Muscle of leg (tissue), 16 donors: ENCODE results near the gene PSMA7. TPM values are rescaled to one million over a fixed set of nuclear protein-coding genes. Genes with fewer than 3 reads are reported as not detected.

ENCODE experiments used
- DNase-seq: peaks from one replicate; pipeline ENCODE4 v3.0.0; 2013
- H3K27ac ChIP-seq: one replicate; pipeline ENCODE4 v1.5.1; 2013; ENCODE audit warnings: mild to moderate bottlenecking, low read length, control low read depth
- H3K27me3 ChIP-seq: one replicate; pipeline ENCODE4 v1.6.1; 2013; ENCODE audit warnings: low read length; ENCODE audit not compliant: control insufficient read depth, insufficient read depth
- H3K36me3 ChIP-seq: one replicate; pipeline ENCODE4 v1.6.1; 2013; ENCODE audit warnings: low read length; ENCODE audit not compliant: control insufficient read depth, insufficient read depth
- H3K4me1 ChIP-seq: one replicate; pipeline ENCODE4 v1.6.1; 2013; ENCODE audit warnings: low read length; ENCODE audit not compliant: control insufficient read depth, insufficient read depth
- H3K4me3 ChIP-seq: one replicate; pipeline ENCODE4 v1.5.1; 2013; ENCODE audit warnings: low read length, control low read depth
- H3K9me3 ChIP-seq: replicated peaks from 2 replicates; pipeline ENCODE4 v1.6.1; 2013; ENCODE audit warnings: low read depth, low read length; ENCODE audit not compliant: control insufficient read depth
- WGBS: methylation state at CpG from one replicate; pipeline ENCODE4 v1.1.5; 2013; ENCODE audit warnings: missing lambda C conversion rate; ENCODE audit not compliant: insufficient coverage; 5-methylcytosine and 5-hydroxymethylcytosine counted together
- long read RNA-seq, 11 donors: transcript quantifications; one replicate each; lab custom pipeline, GENCODE V29; 2026
- polyA plus RNA-seq, 8 donors: library from polyadenylated mRNA; unstranded; fragments of 120-200 nt; gene quantifications; one replicate each; pipeline versions ENCODE4 v1.2.1 to v1.2.3, GENCODE V29; 2013; ENCODE audit warnings: inconsistent platforms in 1 of 8, low replicate concordance in 1 of 8; ENCODE audit not compliant: insufficient read length in 8 of 8, insufficient read depth in 1 of 8
- total RNA-seq: library from RNA; stranded (reverse); fragments of 120-200 nt; gene quantifications from one replicate; pipeline ENCODE4 v1.2.4, GENCODE V29; 2013

PSMA7 gene
- total RNA-seq, result 227 TPM
- polyA plus RNA-seq, result 100 to 1,000 TPM; 154 to 178 (median 164) TPM
- long read RNA-seq, donor 1, transcript PSMA7-203 (7 exons, 996 nt), result major isoform, 63 of 66 reads
- long read RNA-seq, donor 1, partial matches to known transcripts, result 0 of 66 reads
- long read RNA-seq, donor 1, other reads (novel, unspliced or antisense), result 0 of 66 reads
- long read RNA-seq, donor 2, transcript PSMA7-203 (7 exons, 996 nt), result major isoform, 17 of 19 reads
- long read RNA-seq, donor 2, partial matches to known transcripts, result 0 of 19 reads
- long read RNA-seq, donor 2, other reads (novel, unspliced or antisense), result 0 of 19 reads
- long read RNA-seq, donor 3, transcript PSMA7-203 (7 exons, 996 nt), result major isoform, 160 of 164 reads
- long read RNA-seq, donor 3, partial matches to known transcripts, result 0 of 164 reads
- long read RNA-seq, donor 3, other reads (novel, unspliced or antisense), result 0 of 164 reads
- long read RNA-seq, donor 4, transcript PSMA7-203 (7 exons, 996 nt), result major isoform, 94 of 96 reads
- long read RNA-seq, donor 4, partial matches to known transcripts, result 0 of 96 reads
- long read RNA-seq, donor 4, other reads (novel, unspliced or antisense), result 0 of 96 reads
- long read RNA-seq, donor 5, transcript PSMA7-203 (7 exons, 996 nt), result major isoform, 290 of 328 reads
- long read RNA-seq, donor 5, transcript PSMA7-206 (4 exons, 548 nt), result minor isoform, 5 of 328 reads
- long read RNA-seq, donor 5, partial matches to known transcripts, result 27 of 328 reads
- long read RNA-seq, donor 5, other reads (novel, unspliced or antisense), result 6 of 328 reads
- long read RNA-seq, donor 6, transcript PSMA7-203 (7 exons, 996 nt), result major isoform, 281 of 368 reads
- long read RNA-seq, donor 6, transcript PSMA7-206 (4 exons, 548 nt), result minor isoform, 8 of 368 reads
- long read RNA-seq, donor 6, partial matches to known transcripts, result 73 of 368 reads
- long read RNA-seq, donor 6, other reads (novel, unspliced or antisense), result 0 of 368 reads
- long read RNA-seq, donor 7, transcript PSMA7-203 (7 exons, 996 nt), result major isoform, 161 of 210 reads
- long read RNA-seq, donor 7, partial matches to known transcripts, result 44 of 210 reads
- long read RNA-seq, donor 7, other reads (novel, unspliced or antisense), result 0 of 210 reads
- long read RNA-seq, donor 8, transcript PSMA7-206 (4 exons, 548 nt), result minor isoform, 9 of 144 reads
- long read RNA-seq, donor 8, transcript PSMA7-203 (7 exons, 996 nt), result major isoform, 92 of 144 reads
- long read RNA-seq, donor 8, partial matches to known transcripts, result 41 of 144 reads
- long read RNA-seq, donor 8, other reads (novel, unspliced or antisense), result 0 of 144 reads
- long read RNA-seq, donor 9, transcript PSMA7-203 (7 exons, 996 nt), result major isoform, 121 of 147 reads
- long read RNA-seq, donor 9, partial matches to known transcripts, result 24 of 147 reads
- long read RNA-seq, donor 9, other reads (novel, unspliced or antisense), result 0 of 147 reads
- long read RNA-seq, donor 10, transcript PSMA7-206 (4 exons, 548 nt), result minor isoform, 6 of 197 reads
- long read RNA-seq, donor 10, transcript PSMA7-203 (7 exons, 996 nt), result major isoform, 160 of 197 reads
- long read RNA-seq, donor 10, partial matches to known transcripts, result 28 of 197 reads
- long read RNA-seq, donor 10, other reads (novel, unspliced or antisense), result 0 of 197 reads
- long read RNA-seq, donor 11, transcript PSMA7-203 (7 exons, 996 nt), result major isoform, 124 of 145 reads
- long read RNA-seq, donor 11, partial matches to known transcripts, result 17 of 145 reads
- long read RNA-seq, donor 11, other reads (novel, unspliced or antisense), result 0 of 145 reads

- H3K36me3 ChIP-seq, result peaks cover 29% of the 10 kb centered on the region
- peaks cover 27% of the 10 kb centered on the region for H3K4me1 ChIP-seq
- DNase-seq, result peak; percentile 96
- peak within 1 kb of the TSS; percentile 70 for H3K4me3 ChIP-seq
- WGBS, result under 1% methylated on average over 139 of the region's 148 CpGs
- no peaks in the 10 kb centered on the region for H3K27me3 ChIP-seq
- H3K9me3 ChIP-seq, result no peaks in the 10 kb centered on the region
- peak within 1 kb of the TSS; percentile 85 for H3K27ac ChIP-seq
Measured at GRCh38 chr20:62143081-62143956, at the start of gene PSMA7, which contains the start of gene SS18L1. TSS of gene PSMA7 (minus strand) at chr20:62143394. CDS start at chr20:62143303, 91 bp downstream. TSS of gene SS18L1 (plus strand) at chr20:62143769. CDS start at chr20:62143821, 52 bp downstream.

DNA sequence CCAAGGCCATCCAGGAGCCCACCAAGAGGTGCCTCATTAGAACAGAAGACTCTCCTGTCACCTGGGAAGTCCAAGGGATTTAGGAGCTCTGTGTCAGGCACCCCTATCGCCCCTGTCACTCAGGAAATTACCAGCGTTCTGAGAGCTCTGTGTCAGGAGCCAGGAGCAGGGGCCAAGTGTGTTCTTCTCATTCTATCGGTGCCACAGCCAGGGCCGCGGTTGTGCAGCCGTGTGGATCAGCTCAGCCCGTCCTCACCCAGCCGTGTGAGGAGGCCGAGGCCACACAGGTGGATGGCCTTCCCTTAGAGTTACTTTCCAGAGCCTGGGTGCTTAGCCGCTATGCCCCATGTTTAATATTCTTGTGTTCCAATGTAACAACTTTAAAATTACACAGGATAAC lies 49.4 kb upstream of the PSMA7 start:
- no peaks in the 10 kb centered on the region for H3K9me3 ChIP-seq
- H3K4me3 ChIP-seq, result no peak overlapping the region
- H3K4me1 ChIP-seq, result no peaks in the 10 kb centered on the region
- 89% methylated on average over 9 of the region's 10 CpGs for WGBS
- H3K27me3 ChIP-seq, result no peaks in the 10 kb centered on the region
- H3K27ac ChIP-seq, result no peak overlapping the region
- DNase-seq, result no peak
- H3K36me3 ChIP-seq, result peaks cover 30% of the 10 kb centered on the region

DNA sequence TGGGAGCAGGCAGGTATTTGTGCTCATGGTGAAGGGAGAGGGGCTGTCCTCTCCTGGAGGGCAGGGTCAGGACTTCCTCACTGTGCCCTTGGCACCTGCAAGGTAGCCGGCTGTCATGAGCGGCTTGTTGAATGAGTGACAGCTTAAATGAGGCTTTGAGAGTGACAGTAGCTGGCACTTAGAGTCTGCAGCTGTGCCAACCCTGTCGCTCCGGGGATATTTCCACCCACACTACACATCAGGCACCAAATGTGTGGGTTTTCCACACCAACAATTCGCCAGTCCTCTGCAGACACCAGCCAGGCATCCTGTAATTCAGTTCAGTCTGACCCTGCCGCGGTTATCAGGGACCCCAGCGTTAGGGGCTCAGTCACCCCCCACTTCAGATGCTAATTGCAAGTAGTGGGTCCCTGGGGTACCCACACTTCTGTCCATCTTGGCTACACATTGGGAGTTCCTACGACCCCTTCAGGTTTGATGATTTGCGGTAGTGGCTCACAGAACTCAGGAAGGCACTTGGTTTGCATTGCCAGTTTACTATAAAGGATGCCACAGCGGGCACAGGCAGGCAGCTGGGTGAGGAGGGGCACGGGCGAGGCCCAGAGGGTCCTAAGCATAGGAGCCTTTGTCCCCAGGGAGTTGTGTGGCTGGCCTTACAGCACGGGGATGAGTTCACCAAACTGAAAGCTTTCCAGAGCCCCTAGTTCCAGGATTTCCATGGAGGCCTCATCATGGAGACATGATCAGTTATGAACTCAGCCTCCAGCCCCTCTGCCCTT lies 48.8 kb upstream of the PSMA7 start:
- Histone ChIP-seq H3K4me3 (no peak overlapping the region), H3K4me1 (no peaks in the 10 kb centered on the region), H3K27ac (no peak overlapping the region), H3K9me3 (no peaks in the 10 kb centered on the region), H3K27me3 (no peaks in the 10 kb centered on the region), H3K36me3 (peaks cover 29% of the 10 kb centered on the region)
- WGBS, result 79% methylated on average over 11 of the region's 14 CpGs
- DNase-seq, result no peak

DNA sequence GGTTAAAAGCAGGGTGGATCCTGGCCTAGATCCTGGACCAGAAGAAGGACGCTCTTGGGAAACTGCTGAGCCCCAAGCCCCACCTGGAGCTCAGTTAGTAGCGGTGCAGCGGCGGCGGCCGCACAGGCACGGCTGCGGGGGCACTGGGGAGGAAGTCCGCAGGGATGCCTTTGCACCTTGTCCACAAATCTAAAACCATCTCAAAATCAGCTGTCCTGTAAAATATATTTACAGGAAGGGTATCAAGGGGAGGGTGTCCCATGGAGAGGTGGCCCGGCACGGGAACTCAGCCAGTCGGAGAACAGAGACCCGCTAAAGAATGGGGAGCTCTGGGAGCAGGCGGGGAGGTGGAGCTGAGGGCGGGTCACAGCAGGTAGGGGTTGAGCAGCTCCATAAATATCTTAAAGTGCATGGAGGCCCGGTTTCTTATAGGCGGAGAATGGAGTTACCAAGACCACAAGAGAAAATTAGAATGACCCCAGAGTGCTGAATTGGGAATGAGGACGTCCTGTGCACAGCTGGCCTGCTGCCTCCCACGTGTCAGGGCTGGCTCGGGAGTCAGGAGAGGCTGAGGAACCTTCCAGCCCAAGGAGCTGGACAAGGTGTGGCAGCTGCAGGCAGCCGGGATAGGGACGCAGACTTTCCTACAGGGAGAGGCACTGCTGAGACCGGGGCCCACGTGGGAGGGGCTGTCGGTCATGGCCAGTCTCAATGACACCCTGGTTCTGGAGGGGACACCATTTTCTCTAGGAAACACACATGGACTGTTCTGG lies 47.6 kb upstream of the PSMA7 start:
- 78% methylated on average over 17 of the region's 25 CpGs for WGBS
- Histone ChIP-seq H3K27ac (no peak overlapping the region), H3K9me3 (no peaks in the 10 kb centered on the region), H3K36me3 (peaks cover 26% of the 10 kb centered on the region), H3K27me3 (no peaks in the 10 kb centered on the region), H3K4me1 (no peaks in the 10 kb centered on the region), H3K4me3 (no peak overlapping the region)
- no peak for DNase-seq

- H3K4me3 ChIP-seq, result no peak overlapping the region
- H3K27ac ChIP-seq, result no peak overlapping the region
- 100% methylated on average over 1 of the region's 13 CpGs for WGBS
- H3K9me3 ChIP-seq, result no peaks in the 10 kb centered on the region
- no peak for DNase-seq
- peaks cover 13% of the 10 kb centered on the region for H3K36me3 ChIP-seq
- H3K27me3 ChIP-seq, result no peaks in the 10 kb centered on the region
- peaks cover 10% of the 10 kb centered on the region for H3K4me1 ChIP-seq
Measured at GRCh38 chr20:62186887-62187866, 44.0 kb upstream of the PSMA7 start.

- Histone ChIP-seq H3K27me3 (no peaks in the 10 kb centered on the region), H3K9me3 (no peaks in the 10 kb centered on the region), H3K36me3 (peaks cover 13% of the 10 kb centered on the region), H3K4me1 (peaks cover 10% of the 10 kb centered on the region), H3K4me3 (no peak overlapping the region), H3K27ac (no peak overlapping the region)
- 100% methylated on average over 1 of the region's 3 CpGs for WGBS
- DNase-seq, result no peak
Measured at GRCh38 chr20:62186096-62186426, 42.9 kb upstream of the PSMA7 start.

GRCh38 chr20:62183426-62184142 lies 40.4 kb upstream of the PSMA7 start:
- Histone ChIP-seq H3K4me3 (peak overlapping the region; percentile 95), H3K27ac (peak overlapping the region; percentile 22), H3K27me3 (no peaks in the 10 kb centered on the region), H3K9me3 (no peaks in the 10 kb centered on the region), H3K36me3 (peaks cover 8% of the 10 kb centered on the region), H3K4me1 (peaks cover 10% of the 10 kb centered on the region)
- 23% methylated on average over 18 of the region's 25 CpGs for WGBS
- DNase-seq, result no peak
